ENCODE measurements around the gene ARFRP1.

The ARFRP1 gene

GRCh38 chr20:63690898-63691710 lies 16.7 kb downstream of the ARFRP1 start:
- DNase-seq (ENCODE audit: low spot score): no peak

- no peak for DNase-seq (ENCODE audit: low spot score)
Measured at GRCh38 chr20:63690003-63690897, 17.5 kb downstream of the ARFRP1 start.

- no peak for DNase-seq (ENCODE audit: low spot score)
Measured at GRCh38 chr20:63689046-63690002, 18.5 kb downstream of the ARFRP1 start.

GRCh38 chr20:63688228-63689045 lies 19.3 kb downstream of the ARFRP1 start:
- DNase-seq (ENCODE audit: low spot score): no peak

GRCh38 chr20:63687419-63688178 lies 20.2 kb downstream of the ARFRP1 start:
- DNase-seq (ENCODE audit: low spot score): no peak

- peak; percentile 83 for DNase-seq (ENCODE audit: low spot score)
Measured at GRCh38 chr20:63686492-63687321, 21.1 kb downstream of the ARFRP1 start.

- no peak for DNase-seq (ENCODE audit: low spot score)
Measured at GRCh38 chr20:63686094-63686491, 21.7 kb downstream of the ARFRP1 start.

- no peak for DNase-seq (ENCODE audit: low spot score)
Measured at GRCh38 chr20:63685269-63686026, 22.3 kb downstream of the ARFRP1 start.

- DNase-seq (ENCODE audit: low spot score): peak; percentile 93
Measured at GRCh38 chr20:63682384-63683139, 25.2 kb downstream of the ARFRP1 start.

GRCh38 chr20:63681609-63682142 lies 26.1 kb downstream of the ARFRP1 start:
- DNase-seq (ENCODE audit: low spot score): no peak

- DNase-seq (ENCODE audit: low spot score): no peak
Measured at GRCh38 chr20:63680857-63681608, 26.7 kb downstream of the ARFRP1 start.

GRCh38 chr20:63680427-63680826 lies 27.3 kb downstream of the ARFRP1 start:
- DNase-seq (ENCODE audit: low spot score): no peak

- no peak for DNase-seq (ENCODE audit: low spot score)
Measured at GRCh38 chr20:63679799-63680305, 27.9 kb downstream of the ARFRP1 start.

GRCh38 chr20:63678667-63679465 lies 28.9 kb downstream of the ARFRP1 start:
- DNase-seq (ENCODE audit: low spot score): no peak

GRCh38 chr20:63678071-63678470 lies 29.7 kb downstream of the ARFRP1 start:
- DNase-seq (ENCODE audit: low spot score): no peak
